ENCODE results near the gene TMEM26. TPM values are rescaled to one million over a fixed set of nuclear protein-coding genes. Genes with fewer than 3 reads are reported as not detected.

The TMEM26 gene
- polyA plus RNA-seq, 3 donors = 0.03 to 0.34 TPM; not detected in 1

GRCh38 chr10:61464461-61465170 is 11.4 kb upstream of the TMEM26 start:
- WGBS, 3 donors = 62 to 70% (median 69%) methylated on average over 6 of the region's 6 CpGs
- H3K27ac ChIP-seq (ENCODE audit: low read depth, low read length) = no peak overlapping the region

GRCh38 chr10:61463035-61463909 is 10.1 kb upstream of the TMEM26 start:
- WGBS, 3 donors = 45 to 62% (median 54%) methylated on average over 5 of the region's 5 CpGs
- H3K27ac ChIP-seq (ENCODE audit: low read depth, low read length) = no peak overlapping the region

GRCh38 chr10:61460835-61461234 is 7.7 kb upstream of the TMEM26 start:
- no peak overlapping the region for H3K27ac ChIP-seq (ENCODE audit: low read depth, low read length)

GRCh38 chr10:61458031-61458430 is 4.8 kb upstream of the TMEM26 start:
- WGBS, 3 donors = 92 to 94% (median 93%) methylated on average over 3 of the region's 3 CpGs

GRCh38 chr10:61456095-61456789 is 3.1 kb upstream of the TMEM26 start:
- H3K27ac ChIP-seq (ENCODE audit: low read depth, low read length) = no peak overlapping the region
- 50 to 62% (median 57%) methylated on average over 4 of the region's 4 CpGs for WGBS, 3 donors

More at GRCh38 chr10:61458031-61458430, 4.8 kb upstream of the TMEM26 start:
- no peak overlapping the region for H3K27ac ChIP-seq (ENCODE audit: low read depth, low read length)

- no peak overlapping the region for H3K27ac ChIP-seq (ENCODE audit: low read depth, low read length)
- 91 to 93% (median 93%) methylated on average over 8 of the region's 8 CpGs for WGBS, 3 donors
These were observed 2.5 kb upstream of the TMEM26 start for GRCh38 chr10:61455656-61456055.

- 84 to 93% (median 87%) methylated on average over 4 of the region's 4 CpGs for WGBS, 3 donors
- H3K27ac ChIP-seq (ENCODE audit: low read depth, low read length) = no peak overlapping the region
These were observed 1.4 kb upstream of the TMEM26 start for GRCh38 chr10:61454541-61454940.

GRCh38 chr10:61452151-61452651 is 980 bp downstream of the TMEM26 start:
- WGBS, 3 donors = 5 to 14% (median 8%) methylated on average over 28 of the region's 28 CpGs
- H3K27ac ChIP-seq (ENCODE audit: low read depth, low read length) = no peak overlapping the region

- H3K27ac ChIP-seq (ENCODE audit: low read depth, low read length) = no peak overlapping the region
- WGBS, 3 donors = 84 to 88% (median 86%) methylated on average over 3 of the region's 3 CpGs
These were observed 1.8 kb downstream of the TMEM26 start for GRCh38 chr10:61451357-61451756.

GRCh38 chr10:61448841-61449600 is 4.2 kb downstream of the TMEM26 start:
- WGBS, 3 donors = 60 to 67% (median 63%) methylated on average over 5 of the region's 5 CpGs
- no peak overlapping the region for H3K27ac ChIP-seq (ENCODE audit: low read depth, low read length)

- H3K27ac ChIP-seq (ENCODE audit: low read depth, low read length) = no peak overlapping the region
- WGBS, 3 donors = 59 to 77% (median 73%) methylated on average over 3 of the region's 3 CpGs
These were observed 5.1 kb downstream of the TMEM26 start for GRCh38 chr10:61448091-61448490.

GRCh38 chr10:61439058-61439609 is 14.0 kb downstream of the TMEM26 start:
- 62 to 69% (median 67%) methylated on average over 4 of the region's 4 CpGs for WGBS, 3 donors
- H3K27ac ChIP-seq (ENCODE audit: low read depth, low read length) = no peak overlapping the region

- no peak overlapping the region for H3K27ac ChIP-seq (ENCODE audit: low read depth, low read length)
- 14 to 43% (median 17%) methylated on average over 2 of the region's 2 CpGs for WGBS, 3 donors
These were observed 14.8 kb downstream of the TMEM26 start for GRCh38 chr10:61438141-61438988.

GRCh38 chr10:61423178-61423577 is 30.0 kb downstream of the TMEM26 start:
- H3K27ac ChIP-seq (ENCODE audit: low read depth, low read length) = no peak overlapping the region
- WGBS, 3 donors = 59 to 94% (median 88%) methylated on average over 1 of the region's 1 CpG

GRCh38 chr10:61417661-61418060 is 35.5 kb downstream of the TMEM26 start:
- WGBS, 3 donors = 60 to 78% (median 77%) methylated on average over 2 of the region's 2 CpGs
- no peak overlapping the region for H3K27ac ChIP-seq (ENCODE audit: low read depth, low read length)

GRCh38 chr10:61415824-61416223 is 37.4 kb downstream of the TMEM26 start:
- H3K27ac ChIP-seq (ENCODE audit: low read depth, low read length) = no peak overlapping the region

- 52 to 88% (median 84%) methylated on average over 2 of the region's 2 CpGs for WGBS, 3 donors
- H3K27ac ChIP-seq (ENCODE audit: low read depth, low read length) = no peak overlapping the region
These were observed 41.5 kb downstream of the TMEM26 start for GRCh38 chr10:61411706-61412105.
